ENCODE data around the gene UFSP2.

Gene UFSP2

DNA sequence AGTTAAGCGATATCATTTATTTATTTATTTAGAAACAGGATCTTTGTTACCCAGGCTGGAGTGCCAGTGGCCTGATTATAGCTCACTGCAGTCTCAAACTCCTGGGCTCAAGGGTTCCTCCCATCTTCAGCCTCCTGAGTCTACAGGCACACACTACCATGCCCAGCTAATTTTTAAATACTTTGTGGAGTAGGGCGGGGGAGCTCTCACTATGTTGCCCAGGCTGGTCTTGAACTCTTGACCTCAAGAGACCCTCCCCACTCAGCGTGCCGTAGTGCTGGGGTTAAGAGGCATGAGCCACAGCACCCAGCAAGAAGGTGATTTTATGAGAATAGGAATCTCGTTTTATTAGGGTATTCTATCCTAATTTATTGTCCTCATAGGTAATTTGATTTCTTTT is 3.9 kb upstream of the UFSP2 start:
- no peak for DNase-seq (ENCODE audit: low read depth)
- TF ChIP-seq, protein P1, sequence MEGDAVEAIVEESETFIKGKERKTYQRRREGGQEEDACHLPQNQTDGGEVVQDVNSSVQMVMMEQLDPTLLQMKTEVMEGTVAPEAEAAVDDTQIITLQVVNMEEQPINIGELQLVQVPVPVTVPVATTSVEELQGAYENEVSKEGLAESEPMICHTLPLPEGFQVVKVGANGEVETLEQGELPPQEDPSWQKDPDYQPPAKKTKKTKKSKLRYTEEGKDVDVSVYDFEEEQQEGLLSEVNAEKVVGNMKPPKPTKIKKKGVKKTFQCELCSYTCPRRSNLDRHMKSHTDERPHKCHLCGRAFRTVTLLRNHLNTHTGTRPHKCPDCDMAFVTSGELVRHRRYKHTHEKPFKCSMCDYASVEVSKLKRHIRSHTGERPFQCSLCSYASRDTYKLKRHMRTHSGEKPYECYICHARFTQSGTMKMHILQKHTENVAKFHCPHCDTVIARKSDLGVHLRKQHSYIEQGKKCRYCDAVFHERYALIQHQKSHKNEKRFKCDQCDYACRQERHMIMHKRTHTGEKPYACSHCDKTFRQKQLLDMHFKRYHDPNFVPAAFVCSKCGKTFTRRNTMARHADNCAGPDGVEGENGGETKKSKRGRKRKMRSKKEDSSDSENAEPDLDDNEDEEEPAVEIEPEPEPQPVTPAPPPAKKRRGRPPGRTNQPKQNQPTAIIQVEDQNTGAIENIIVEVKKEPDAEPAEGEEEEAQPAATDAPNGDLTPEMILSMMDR (conservative IDR thresholded peaks at IDR 0.05; ENCODE audit: low read depth, low read length), result no peak
- no peak overlapping the region for H3K4me3 ChIP-seq (ENCODE audit: low read length)

DNA sequence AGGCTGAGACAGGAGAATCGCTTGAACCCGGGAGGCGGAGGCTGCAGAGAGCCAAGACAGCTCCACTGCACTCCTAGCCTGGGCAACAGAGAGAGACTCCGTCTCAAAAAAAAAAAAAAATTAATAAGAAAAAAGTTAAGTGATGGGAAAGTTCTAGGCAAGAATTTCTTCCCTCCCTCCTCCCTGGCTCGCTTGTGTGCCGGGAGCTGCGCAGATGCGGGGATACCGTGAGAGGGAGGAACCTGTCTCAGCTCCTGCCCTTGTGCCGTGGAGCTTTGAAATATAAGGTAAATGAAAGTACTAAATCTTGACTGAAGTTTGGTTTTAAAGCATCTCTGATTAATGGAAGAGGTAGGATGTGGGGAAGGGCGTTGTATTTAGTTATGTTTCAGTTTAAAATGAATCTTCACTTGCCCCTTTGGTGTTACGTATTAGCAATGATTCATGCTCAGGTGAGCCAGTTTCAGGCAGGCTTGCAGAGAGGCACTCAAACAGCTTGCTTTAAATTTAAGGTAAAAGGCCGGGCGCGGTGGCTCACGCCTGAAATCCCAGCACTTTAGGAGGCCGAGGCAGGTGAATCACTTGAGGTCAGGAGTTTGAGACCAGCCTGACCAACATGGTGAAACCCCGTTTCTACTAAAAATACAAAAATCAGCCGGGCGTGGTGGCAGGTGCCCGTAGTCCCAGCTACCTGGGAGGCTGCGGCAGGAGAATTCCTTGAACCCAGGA is 1.4 kb upstream of the UFSP2 start:
- DNase-seq (ENCODE audit: low read depth), result no peak
- no peak overlapping the region for H3K4me3 ChIP-seq (ENCODE audit: low read length)
- TF ChIP-seq, protein P1 (conservative IDR thresholded peaks at IDR 0.05; ENCODE audit: low read depth, low read length), result no peak

DNA sequence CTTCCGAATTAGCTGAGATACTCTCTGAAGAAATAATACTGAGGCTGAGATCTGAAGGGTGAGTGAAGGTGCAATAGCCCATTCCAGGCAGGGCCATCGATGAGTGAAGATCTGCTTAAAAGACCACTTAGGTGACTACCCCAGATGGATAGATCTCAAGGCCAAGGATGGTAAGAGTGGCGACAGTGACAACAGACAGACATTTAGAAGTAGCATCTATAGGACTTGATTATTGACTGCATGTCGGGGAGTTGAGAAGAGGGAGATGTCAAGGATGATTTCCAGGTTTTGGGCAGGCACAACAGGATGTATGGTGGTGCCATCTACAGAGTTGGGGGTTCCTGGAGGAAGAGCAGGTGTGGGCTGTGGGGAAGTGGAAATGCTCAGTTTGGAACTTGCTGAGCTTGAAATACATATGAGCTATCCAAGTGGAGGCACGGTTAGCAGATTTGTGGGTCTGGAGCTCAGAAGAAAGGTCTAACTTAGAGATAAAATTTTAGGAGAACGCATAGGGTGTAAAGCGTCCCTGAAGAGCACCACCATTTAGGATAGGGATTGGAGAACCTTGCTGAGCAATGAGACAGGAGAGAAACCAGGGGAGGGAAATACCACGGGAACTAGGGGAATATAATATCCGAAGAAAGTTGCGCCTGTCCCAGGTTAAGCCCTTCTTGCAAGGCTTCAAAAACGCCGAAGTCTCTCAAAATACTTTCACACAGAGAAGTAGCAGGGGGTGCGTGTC is 688 bp downstream of the UFSP2 start:
- DNase-seq (ENCODE audit: low read depth), result no peak
- TF ChIP-seq, protein P1 (conservative IDR thresholded peaks at IDR 0.05; ENCODE audit: low read depth, low read length), result no peak
- H3K4me3 ChIP-seq (ENCODE audit: low read length), result peak overlapping the region; percentile 94

DNA sequence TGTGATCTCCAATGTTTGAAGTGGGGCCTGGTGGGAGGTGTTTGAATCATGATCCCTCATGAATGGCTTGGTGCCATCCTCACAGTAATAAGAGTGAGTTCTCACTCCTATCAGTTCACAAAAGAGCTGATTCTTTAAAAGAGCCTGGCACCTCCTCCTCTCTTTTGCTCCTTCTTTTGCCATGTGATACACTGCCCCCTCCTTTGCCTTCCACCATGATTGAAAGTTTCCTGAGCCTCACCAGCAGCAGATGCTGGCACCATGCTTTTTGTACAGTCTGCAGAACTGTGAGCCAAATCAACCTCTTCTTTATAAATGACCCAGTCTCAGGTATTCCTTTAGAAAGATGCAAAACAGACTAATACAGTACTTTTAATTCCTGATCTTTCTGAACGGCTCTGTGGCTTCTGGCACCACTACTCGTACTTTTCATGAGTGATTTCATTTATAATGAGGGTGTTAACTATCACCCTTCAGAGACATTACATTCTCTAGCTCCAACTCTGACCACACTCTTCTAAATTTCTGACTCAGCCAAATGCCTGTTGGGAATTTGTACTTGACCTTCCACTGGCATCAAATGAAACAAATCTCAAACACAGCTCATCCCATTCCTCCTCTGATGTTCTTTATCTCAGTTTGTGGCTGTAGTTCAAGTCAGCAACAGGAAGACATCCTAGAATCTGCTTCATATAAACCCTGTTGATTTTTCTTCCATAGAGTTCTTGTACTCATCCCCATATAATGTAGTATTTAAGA is 4.2 kb downstream of the UFSP2 start:
- no peak for DNase-seq (ENCODE audit: low read depth)
- H3K4me3 ChIP-seq (ENCODE audit: low read length), result no peak overlapping the region
- TF ChIP-seq, protein P1 (conservative IDR thresholded peaks at IDR 0.05; ENCODE audit: low read depth, low read length), result no peak

DNA sequence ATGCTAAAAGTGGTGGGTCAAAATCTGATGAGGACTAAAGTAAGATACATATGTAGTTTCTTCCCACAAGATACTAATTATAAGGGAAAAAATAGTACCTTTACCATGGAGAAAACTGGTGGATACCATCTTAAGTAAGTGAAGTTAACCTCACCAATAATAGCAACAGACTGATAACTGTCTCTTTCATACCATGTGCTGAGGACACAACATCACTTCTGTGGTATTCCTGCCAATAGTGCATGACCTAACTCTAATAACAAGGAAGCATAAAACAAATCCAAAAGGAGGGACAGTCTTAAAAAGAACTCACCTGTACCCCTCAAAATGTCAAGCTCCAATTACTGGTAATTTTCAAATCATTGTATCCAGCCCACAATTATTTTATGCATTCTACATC is 8.8 kb downstream of the UFSP2 start:
- H3K4me3 ChIP-seq (ENCODE audit: low read length), result no peak overlapping the region
- TF ChIP-seq, protein P1 (conservative IDR thresholded peaks at IDR 0.05; ENCODE audit: low read depth, low read length), result no peak
- DNase-seq (ENCODE audit: low read depth), result no peak

DNA sequence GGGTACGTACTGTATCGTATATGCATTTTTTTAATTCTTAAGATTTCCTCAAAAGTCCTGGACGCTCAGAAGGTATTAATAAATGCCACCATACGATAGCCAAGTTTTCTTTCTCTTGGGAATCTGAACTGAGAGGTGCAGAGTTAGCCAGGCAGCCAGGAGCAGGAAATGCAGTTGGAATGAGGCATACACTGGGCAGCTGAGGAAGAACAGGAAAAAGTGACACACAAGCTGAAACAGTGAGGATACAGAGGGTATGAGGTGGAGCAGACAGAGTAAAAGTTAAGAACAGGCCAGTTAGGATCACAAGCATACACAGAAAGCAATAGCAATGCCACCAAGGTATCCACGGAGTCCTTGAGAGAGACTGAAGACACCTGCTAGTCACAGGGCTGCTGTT is 13.4 kb downstream of the UFSP2 start:
- DNase-seq (ENCODE audit: low read depth), result no peak
- no peak overlapping the region for H3K4me3 ChIP-seq (ENCODE audit: low read length)
- TF ChIP-seq, protein P1 (conservative IDR thresholded peaks at IDR 0.05; ENCODE audit: low read depth, low read length), result no peak
